ENCODE results near the gene ZNF609.

The ZNF609 gene

DNA sequence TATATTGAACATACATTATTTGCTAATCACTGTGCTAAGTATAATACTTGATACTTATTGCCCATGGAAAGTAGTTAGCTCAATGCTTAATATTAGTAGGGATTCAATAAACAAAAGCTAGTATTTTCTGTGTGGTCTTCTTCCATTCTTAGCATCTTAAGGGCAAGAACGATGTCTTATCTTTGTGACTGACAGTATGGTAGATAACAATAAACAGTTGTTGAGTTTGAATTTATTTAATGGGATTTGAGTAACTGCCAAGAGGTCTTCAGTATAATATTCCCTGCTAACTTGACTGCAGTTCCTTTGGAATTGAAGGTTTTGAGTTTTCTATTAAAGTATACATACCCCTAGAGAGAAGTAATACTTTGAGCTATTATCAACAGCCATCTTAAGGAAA is 70.1 kb downstream of the ZNF609 start:
- DNase-seq, result no peak
- in situ Hi-C loops (cut with MboI; ENCODE audit: low pct_unique_long_range_greater_than_20kb, low sequenced_read_pairs), result no loop called here

DNA sequence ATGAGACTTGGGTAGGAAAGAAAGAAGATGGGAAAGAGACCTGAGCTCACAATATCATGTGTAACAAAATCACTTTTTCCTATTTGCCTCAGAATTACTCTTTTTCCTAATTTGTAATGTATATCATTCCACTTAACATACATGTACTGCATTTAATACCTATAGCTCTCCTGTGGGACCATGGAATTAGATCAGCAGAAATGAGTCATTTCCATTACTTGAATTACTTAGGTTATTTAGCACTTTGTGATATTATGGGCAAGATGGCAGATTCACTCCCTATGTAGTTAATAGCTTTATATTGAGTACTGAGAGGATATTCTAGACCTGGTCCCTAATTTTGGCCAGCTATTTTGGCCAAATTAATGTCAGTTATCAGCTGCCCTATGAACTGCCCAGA is 70.5 kb downstream of the ZNF609 start:
- in situ Hi-C loops (cut with MboI; ENCODE audit: low pct_unique_long_range_greater_than_20kb, low sequenced_read_pairs), result no loop called here
- DNase-seq, result no peak

DNA sequence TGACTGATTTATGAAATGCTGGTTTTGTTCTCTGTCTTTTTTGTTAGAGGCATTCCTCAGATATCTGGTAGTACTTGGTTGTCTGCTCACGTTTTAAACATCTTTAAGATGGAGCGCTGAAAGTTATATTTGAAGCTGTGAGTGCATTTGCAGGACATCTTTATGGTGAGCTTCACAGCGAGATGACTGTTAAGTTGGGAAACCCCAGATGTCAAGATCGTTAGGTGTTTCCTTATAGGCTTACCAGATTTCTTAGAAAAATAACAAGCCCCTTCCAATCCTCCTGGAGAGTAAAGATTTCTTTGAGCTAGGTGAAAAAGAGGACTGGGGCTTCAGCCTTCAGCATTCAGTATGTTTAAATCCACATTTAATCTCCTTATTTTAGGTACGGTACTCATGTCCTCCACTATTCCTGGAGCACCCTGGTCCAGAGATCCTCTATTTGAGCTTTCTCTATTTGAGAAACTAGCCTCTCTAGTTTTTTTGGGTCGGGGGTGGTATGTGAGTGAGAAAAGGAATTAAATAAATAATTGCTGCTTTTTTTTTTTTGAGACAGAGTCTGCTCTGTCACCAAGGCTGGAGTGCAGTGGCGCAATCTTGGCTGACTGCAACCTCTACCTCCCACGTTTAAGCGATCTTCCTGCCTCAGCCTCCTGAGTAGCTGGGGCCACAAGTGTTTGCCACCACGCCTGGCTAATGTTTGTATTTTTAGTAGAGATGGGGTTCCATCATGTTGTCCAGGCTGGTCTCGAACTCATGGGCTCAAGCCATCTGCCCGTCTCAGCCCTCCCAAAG is 72.3 kb downstream of the ZNF609 start:
- DNase-seq, result peak; percentile 70

DNA sequence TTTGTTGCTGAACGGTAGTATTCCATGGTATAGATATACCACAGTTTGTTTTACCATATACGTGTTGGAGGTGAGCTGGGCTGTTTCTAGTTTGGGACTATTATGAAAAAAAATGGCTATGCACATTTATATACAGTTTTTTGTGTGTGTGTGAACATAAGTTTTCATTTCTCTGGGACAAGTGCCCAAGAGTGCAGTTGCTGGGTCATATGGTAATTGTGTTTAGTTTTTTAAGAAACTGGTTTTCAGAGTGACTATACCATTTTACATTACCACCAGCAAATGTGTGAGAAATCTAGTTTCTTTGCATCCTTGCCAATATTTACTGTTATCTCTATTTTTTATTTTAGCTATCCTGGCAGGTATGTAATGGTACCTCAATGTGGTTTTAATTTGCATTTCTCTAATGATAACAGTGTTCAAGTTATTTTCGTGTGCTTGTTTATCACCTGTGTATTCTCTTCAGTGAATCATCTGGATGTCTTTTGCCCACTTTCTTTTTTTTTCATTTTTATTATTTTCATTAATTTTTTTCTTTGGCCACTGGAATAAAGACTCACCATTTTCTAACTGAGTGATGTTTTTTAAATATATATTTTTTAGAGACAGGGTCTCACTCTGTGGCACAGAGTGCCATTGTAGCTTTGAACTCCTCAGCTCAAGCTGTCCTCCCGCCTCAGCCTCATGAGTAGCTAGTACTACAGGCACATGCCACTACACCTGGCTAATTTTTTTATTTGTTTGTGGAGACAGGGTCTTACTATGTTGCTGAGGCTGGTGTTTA is 75.3 kb downstream of the ZNF609 start:
- in situ Hi-C loops (cut with MboI; ENCODE audit: low pct_unique_long_range_greater_than_20kb, low sequenced_read_pairs), result no loop called here
- no peak for DNase-seq

More for the DNA sequence above, 72.3 kb downstream of the ZNF609 start:
- in situ Hi-C loops (cut with MboI; ENCODE audit: low pct_unique_long_range_greater_than_20kb, low sequenced_read_pairs), result no loop called here

DNA sequence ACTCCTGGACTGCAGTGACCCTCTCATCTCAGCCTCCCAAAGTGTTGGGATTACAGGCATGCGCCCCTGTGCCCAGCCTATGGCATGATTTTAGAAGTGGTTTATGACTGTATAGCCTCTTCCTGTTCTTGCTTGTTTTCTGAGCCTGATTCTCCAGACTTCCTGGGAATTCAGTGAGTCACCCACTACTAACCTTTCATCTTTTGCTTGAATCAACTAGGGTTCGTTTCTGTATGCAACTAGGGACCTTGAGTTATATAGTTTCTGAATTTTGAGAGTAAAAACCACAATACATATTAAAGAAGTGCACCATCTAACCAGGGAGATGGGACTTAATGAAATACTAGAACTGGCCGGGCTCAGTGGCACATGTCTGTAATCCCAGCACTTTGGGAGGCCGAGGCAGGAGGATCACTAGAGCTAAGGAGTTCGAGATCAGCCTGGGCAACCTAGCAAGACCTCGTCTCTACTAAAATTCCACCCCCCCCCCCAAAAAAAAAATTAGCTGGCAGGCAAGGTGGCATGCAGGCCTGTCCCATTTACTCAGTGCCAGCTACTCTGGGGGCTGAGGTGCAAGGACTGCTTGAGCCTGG is 76.0 kb downstream of the ZNF609 start:
- peak; percentile 52 for DNase-seq
- in situ Hi-C loops (cut with MboI; ENCODE audit: low pct_unique_long_range_greater_than_20kb, low sequenced_read_pairs), result no loop called here

DNA sequence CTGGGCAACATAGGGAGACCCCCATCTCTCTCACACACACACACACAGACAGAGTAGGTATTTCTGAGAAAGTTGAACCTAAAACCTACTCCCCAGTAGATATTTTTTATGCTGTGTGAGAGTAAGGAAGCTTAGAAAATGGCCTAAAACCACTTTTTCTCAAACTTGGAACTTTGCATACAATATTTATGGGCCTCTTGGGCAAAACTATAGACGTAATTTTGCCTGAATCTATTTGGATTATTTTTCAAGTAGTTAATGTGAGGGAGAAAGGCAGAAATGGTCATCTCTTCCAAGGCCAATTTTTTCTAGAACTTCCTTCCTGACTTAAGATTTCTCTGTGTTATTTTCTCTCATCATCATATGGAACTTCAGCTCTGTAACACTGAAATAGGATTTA is 81.7 kb downstream of the ZNF609 start:
- in situ Hi-C loops (cut with MboI; ENCODE audit: low pct_unique_long_range_greater_than_20kb, low sequenced_read_pairs), result no loop called here
- no peak for DNase-seq

DNA sequence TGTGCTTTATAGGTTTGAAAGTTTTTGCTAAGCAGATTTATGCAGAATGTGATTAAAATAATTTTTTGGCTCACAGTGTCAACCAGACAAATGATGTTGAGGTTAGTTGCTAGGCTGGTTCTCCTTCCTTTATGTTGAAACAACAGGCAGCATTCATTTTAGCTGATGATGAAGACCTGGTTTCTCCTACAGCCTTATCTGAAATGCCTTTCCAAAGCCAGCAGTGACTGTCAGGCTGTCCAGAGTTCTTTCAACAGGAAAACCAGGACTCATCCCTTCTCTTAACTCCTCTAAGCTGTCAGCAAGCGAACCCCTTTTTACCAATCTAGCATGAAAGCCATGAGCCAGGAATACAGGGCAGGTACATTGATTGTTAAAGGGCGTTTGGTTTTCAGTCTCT is 84.1 kb downstream of the ZNF609 start:
- DNase-seq, result no peak

DNA sequence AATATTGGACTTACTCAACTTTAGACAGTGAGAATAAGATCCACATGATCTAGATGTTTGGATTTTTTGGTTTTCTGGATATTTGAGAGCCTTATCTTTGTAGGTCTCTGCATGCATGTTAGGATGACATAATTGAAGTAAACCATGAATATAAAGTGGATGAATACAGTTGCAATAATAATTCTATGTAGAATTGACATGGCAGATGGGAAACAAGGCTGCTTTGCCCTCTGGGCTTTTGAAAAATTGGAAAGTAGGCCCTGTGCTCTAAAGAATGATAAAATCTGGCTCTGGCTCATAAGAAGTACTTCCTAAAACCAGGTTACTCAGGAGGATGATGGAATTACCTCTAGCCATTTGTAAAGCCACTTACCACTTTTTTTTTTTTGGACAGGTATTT is 86.9 kb downstream of the ZNF609 start:
- DNase-seq, result no peak
- in situ Hi-C loops (cut with MboI; ENCODE audit: low pct_unique_long_range_greater_than_20kb, low sequenced_read_pairs), result no loop called here

More for the DNA sequence above, 84.1 kb downstream of the ZNF609 start:
- in situ Hi-C loops (cut with MboI; ENCODE audit: low pct_unique_long_range_greater_than_20kb, low sequenced_read_pairs), result no loop called here

DNA sequence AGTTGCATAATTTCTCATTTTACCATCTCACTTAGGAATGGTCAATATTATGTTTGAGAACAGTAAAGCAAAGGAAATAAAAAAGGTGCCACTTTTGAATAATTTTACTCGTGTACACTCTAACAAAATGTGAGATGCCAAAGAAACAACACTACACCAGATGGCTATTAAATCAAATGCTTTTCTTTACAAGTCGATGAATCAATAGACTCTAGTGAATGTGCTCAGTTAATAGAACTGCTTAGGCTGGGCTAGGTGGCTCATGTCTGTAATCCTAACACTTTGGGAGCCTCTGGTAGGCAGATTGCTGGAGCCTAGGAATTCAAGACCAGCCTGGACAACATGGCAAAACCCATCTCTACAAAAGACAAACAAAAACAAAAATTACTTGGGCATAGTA is 87.9 kb downstream of the ZNF609 start:
- in situ Hi-C loops (cut with MboI; ENCODE audit: low pct_unique_long_range_greater_than_20kb, low sequenced_read_pairs), result no loop called here
- DNase-seq, result no peak

DNA sequence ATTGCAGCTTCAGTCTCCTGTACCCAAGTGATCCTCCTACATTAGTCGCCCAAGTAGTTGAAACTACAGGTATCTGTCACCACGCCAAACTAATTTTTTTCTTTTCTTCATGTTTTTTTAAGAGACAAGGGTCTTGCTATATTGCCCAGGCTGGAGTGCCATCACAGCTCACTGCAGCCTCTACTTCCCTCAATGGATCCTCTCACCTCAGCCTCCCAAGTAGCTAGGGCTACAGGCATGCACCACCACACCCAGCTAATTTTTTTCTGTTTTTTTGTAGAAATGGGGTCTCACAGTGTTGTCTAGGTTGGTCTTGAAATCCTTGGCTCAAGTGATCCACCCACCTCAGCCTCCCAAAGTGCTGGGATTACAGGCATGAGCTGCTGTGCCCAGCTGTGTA is 89.5 kb downstream of the ZNF609 start:
- no peak for DNase-seq
- in situ Hi-C loops (cut with MboI; ENCODE audit: low pct_unique_long_range_greater_than_20kb, low sequenced_read_pairs), result no loop called here

DNA sequence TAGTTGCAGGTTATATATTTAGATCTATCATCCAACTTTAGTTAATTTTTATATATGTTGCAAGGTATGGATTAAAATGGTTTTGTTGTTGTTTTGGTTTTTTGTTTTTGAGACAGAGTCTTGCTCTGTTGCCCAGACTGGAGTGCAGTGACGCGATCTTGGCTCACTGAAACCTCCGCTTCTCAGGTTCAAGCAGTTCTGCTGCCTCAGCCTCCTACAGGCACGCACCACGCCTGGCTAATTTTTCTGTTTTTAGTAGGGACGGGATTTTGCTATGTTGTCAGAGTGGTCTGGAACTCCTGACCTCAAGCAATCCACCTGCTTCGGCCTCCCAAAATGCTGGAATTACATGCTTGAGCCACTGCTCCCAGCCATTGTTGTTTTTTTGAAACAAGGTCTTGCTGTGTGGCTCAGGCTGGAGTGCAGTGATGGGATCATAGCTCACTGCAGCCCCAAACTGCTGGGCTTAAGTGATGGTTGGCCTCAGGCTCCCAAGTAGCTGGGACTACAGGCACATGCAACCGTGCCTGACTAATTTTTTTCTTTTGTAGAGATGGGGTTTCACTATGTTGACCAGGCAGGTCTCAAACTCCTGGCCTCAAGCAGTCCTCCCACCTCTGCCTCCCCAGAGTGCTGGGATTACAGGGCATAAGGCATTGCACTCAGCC is 92.0 kb downstream of the ZNF609 start:
- in situ Hi-C loops (cut with MboI; ENCODE audit: low pct_unique_long_range_greater_than_20kb, low sequenced_read_pairs), result no loop called here

DNA sequence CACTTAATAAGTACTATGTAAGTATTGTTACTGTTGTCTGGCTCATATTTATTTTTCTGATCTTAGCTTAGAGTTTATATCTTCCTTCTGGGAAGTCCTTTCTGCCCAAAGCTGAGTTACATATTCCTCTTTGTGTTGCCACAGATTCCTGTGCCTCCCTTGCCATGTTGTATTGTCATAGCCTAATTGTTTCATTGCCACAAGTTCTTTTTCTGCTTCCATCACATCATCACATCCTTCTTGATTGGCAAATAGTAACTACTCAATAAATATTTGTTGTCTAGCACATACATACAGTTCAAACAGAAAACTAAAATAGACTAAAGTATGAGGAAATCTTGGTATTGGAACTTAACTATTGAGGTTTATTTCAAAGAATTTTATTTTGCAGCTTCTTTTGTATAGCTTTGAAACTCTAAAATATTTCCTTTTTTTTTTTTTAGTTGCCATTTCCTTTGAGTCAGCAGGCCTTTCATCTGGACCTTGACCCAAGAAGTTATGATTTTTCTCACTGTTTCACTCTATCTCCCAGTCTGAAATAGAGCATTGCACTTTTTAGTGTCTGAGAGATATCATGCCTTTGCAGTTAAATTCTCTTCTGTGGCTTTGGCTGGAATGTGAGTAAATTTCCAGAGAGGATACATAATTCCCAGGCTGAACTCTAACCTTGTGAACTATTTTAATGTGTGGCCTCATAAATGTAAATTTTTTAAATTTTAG is 98.2 kb downstream of the ZNF609 start:
- no peak for DNase-seq

More for the DNA sequence above, 92.0 kb downstream of the ZNF609 start:
- DNase-seq, result no peak

DNA sequence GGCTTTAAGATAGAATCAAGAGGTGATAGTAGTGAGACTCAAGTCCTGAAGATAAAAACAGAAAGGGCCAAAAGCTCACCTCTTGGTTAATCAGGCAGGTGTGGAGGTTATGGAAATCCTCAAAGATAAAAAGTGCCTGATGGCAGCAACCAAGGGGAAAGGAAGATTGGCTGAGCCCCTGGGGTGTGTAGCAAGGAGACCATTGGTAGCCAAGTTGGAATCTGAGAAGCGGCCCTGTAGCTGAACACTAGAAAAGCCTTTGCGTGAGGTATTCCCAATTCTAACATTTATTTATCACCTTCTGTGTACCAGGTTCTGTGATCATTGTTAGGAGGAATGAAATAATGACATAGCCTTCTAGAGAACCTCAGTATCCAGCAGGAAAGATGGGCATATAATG is 98.9 kb downstream of the ZNF609 start:
- no peak for DNase-seq
- in situ Hi-C loops (cut with MboI; ENCODE audit: low pct_unique_long_range_greater_than_20kb, low sequenced_read_pairs), result no loop called here

More for the DNA sequence above, 98.2 kb downstream of the ZNF609 start:
- in situ Hi-C loops (cut with MboI; ENCODE audit: low pct_unique_long_range_greater_than_20kb, low sequenced_read_pairs), result no loop called here

DNA sequence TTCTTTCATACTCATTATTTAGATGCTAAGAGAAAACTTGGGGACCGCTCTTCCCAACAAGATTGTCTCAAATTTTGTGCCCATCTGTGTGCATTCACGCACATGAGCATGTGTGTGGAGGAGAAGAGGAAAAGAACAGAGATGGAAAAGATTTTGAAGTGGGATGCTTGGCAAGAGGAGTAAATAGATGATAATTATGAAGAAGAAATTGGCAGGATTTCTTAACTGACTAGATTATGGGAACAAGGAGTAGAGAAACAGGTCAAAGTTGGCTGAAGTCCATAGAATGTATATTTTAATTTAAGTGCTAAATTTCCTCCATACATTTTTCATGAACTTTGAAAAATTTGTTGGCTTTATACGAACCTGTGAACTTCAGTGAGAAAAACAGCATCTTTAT is 100.1 kb downstream of the ZNF609 start:
- DNase-seq, result no peak
- in situ Hi-C loops (cut with MboI; ENCODE audit: low pct_unique_long_range_greater_than_20kb, low sequenced_read_pairs), result no loop called here

DNA sequence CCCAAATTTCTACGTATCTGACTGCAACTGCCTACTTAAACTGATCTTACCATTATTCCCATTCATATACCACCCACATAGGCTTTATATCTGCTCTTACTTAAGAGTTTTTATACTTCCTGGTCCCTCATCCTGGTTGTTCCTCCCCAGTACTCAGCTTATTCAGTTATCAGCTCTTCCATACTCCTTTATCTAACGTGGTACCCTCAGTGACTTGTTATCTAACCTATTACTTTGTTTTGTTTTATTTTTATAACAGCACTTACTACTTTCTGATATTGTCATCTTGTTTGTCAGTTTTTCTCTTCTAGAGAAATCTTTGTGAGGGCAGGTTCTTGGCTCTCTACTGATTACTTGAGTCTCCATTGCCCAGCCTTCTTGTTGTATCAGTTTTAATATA is 100.6 kb downstream of the ZNF609 start:
- DNase-seq, result no peak
- in situ Hi-C loops (cut with MboI; ENCODE audit: low pct_unique_long_range_greater_than_20kb, low sequenced_read_pairs), result no loop called here

DNA sequence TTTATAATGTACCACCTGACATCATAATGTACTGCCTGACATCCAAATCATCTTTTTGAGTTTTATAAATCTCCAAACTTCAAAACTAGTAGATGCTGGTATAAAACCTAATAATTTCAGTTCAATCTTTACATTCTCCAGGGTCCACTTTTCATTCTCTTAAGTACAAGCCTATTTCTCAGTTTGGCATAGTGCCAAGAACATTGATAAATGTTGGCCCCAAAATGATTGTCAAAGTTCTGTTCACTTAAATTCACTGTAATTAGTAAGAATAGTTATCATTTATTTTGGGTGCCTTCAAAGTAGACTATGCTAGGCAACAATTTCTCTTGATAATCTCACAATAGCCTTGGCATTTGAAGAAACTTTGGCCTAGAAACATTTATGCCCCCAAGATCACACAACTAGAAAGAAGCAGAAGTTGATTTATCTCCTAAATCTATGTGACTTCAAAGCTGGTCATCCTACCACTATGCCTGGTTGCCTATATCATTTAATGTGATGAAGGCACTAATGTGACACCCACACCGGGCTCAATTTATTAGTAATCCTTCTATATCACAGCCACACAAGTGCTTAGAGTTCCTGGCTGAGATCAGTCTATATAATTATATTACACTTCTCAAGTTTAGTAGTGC is 101.7 kb downstream of the ZNF609 start:
- peak; percentile 60 for DNase-seq
- in situ Hi-C loops (cut with MboI; ENCODE audit: low pct_unique_long_range_greater_than_20kb, low sequenced_read_pairs), result no loop called here

DNA sequence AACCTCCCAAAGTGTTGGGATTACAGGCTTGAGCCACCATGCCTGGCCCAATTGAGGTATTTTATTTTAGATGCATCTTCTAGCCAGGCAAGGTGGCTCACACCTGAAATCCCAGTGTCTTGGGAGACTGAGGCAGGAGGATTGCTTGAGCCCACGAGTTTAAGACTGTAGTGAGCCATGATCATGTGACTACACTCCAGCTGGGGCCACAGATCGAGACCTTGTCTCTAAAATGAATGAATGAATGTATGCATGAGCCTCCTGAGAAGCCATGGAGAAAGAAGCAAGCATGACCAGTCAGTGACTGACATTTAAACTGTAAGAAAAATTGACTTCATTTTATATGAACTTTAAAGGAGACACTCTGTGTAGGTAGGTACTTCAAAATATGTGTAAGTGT is 105.7 kb downstream of the ZNF609 start:
- no peak for DNase-seq
- in situ Hi-C loops (cut with MboI; ENCODE audit: low pct_unique_long_range_greater_than_20kb, low sequenced_read_pairs), result no loop called here

DNA sequence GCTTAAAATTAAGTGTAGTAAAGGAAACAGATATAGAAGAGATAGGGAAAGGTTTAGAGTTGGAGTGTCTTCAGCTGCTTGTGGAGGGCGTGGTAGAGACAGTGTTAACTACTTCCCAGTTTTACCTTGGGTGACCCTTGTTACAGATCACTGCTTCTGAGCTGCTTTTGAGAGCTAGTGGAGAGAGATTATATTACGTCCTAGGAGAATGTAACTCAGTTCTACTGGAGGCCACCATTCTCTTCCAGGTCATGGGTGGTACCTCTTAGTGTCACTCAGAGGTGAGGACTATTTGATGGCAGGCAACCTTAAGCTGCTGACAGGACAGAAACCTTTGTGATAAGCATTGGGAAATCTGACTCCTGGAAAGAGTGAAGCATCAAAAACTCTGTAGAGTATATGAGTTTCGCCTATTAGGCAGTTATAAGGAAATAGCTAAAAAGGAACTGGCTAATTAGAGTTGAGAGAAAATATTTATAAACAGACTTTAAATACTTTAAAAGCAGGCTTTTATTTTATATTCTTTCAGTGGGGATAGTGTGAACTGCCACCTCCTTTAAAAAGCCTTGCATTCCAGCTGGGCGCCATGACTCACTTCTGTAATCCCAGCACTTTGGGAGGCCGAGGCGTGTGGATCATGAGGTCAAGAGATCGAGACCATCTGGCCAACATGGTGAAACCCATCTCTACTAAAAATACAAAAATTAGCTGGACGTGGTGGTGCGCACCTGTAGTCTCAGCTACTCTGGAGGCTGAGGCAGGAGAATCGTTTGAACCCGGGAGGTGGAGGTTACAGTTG is 106.5 kb downstream of the ZNF609 start:
- DNase-seq, result peak; percentile 86
- in situ Hi-C loops (cut with MboI; ENCODE audit: low pct_unique_long_range_greater_than_20kb, low sequenced_read_pairs), result no loop called here

Data from KBM-7 (cell line).